Daoy (cell line): ENCODE results near the gene PRRC2B. TPM values are rescaled to one million over a fixed set of nuclear protein-coding genes. Genes with fewer than 3 reads are reported as not detected.

Experiments used
- DNase-seq: peaks from one replicate; pipeline ENCODE4 v3.0.0-alpha.2; 2015; ENCODE audit warnings: low read depth
- total RNA-seq: library from RNA; depleted of rRNA; stranded (reverse); fragments of >200 nt; shearing (Covaris generic); gene quantifications from 2 replicates; pipeline ENCODE4 v1.2.3, GENCODE V29; 2014

PRRC2B gene
- total RNA-seq, 1 experiment from 2014 or later = 54.0 TPM

DNA sequence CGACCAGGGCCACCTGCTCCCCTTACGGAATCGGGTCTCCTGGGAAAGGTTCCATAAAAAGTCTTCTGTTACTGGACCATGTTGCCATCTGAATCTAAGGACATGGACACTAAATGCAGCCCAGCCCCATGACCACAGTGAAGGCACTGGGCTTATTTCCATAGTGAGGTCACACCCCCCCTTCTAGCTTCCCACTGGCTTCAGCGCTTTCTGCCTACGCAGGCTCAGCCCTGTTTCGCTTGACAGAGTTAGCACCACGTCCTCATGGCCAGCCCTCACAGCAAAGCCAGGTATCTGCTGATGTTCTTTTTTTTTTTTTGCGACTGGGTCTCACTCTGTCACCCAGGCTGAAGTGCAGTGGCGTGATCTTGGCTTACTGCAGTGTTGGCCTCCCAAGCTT, 123.0 kb downstream of the PRRC2B start:
- no peak for DNase-seq

DNA sequence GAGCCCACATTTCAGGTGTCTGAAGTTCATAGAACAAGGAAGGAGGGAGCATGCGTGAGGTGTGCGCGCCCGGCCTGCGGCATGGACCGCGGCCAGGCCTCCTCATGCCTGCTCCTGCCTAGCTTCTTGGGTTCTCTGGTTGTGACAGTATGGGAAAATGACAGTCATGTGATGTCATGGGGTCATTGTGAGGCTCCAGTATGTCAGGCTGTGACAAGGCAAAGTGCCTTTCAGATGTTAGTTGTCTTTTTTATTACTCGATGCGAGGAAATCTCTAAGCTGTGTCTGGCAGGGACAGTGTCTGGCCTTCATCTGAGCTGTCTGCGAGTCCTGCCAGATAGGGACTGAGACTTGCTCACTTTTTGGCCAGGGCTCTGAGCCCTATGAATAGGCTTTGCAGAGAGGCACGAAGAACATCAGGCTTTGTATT, 123.9 kb downstream of the PRRC2B start:
- no peak for DNase-seq

GRCh38 chr9:131518553-131518952, 124.7 kb downstream of the PRRC2B start:
- DNase-seq = no peak

- no peak for DNase-seq
Observed at GRCh38 chr9:131520503-131520902, 126.6 kb downstream of the PRRC2B start.

- DNase-seq = no peak
Observed at GRCh38 chr9:131521203-131521602, 127.3 kb downstream of the PRRC2B start.

DNA sequence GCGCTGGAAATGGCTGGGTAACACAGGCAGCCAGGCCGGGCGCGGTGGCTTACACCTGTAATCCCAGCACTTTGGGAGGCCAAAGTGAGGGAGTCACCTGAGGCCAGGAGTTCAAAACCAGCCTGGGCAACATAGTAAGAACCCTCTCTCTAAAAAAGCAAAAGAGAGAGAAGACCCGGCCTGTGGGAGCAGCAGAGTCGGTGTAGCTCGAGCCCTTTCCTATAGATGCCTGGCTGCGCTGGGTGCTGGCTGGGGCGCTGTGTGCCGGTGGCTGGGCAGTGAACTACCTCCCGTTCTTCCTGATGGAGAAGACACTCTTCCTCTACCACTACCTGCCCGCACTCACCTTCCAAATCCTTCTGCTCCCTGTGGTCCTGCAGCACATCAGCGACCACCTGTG, 127.9 kb downstream of the PRRC2B start:
- DNase-seq = no peak

GRCh38 chr9:131522257-131523085, 128.6 kb downstream of the PRRC2B start:
- DNase-seq = no peak

DNA sequence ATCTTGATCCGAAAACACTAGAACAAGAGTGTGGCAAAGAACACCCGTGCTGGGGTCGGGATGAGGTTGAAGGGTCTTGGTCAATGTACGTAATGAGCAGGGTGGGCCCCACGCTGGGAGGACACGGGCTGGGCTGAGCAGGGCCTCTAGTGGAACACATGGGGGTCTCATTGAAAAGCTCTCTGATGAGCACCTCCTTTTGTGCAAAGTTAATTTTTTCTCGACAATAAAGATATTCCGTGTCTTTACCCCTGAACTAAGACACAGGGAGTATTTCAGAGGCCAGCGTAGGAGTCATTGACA, 129.2 kb downstream of the PRRC2B start:
- DNase-seq = no peak

DNA sequence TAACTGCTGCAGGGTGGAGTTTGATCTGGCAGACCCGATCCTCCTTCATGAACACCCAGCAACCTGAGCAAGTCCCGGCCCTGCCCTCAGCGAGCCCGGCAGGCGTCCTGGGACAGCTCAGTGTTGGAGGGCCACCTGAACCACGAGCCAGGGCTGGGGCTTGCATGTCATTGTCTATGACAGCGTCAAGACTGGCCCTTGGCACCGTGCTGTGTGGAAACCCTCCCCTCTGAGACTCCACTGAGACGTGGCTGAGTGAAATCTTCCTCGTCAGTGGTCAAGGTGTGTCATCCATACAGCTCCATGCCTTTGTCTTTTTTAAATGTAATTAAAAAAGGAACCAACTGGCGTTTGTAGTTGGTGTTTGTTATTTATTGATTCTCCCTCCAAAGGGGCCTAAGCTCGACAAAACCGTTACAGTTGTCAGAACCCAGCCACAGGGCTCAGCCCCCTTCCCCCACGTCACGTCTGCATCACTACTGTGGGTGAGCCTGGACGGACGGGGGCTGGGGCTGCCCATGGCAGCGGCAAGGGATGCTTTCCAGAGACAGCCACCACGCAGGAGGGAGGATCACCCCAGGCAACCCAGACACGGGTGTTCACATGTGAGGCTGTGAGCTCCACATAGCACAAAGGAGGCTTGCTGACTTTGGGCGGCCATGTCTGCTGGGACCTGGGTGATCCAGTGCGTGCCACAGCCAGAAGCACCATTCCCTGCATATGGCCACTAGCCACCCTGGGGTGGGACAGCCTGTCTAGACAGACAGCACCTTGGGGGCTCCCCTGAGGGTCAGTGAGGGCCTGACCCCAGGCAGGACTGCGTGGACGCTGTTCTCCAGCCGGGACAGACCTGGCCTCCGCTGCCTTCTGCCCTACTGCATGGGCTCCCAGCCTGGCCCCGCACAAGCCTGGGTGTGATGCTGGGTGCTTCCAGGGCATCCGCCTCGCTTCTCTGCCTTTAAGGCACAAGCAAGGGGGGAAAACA, 129.9 kb downstream of the PRRC2B start:
- no peak for DNase-seq

- DNase-seq = no peak
Observed at GRCh38 chr9:131524665-131525315, 130.9 kb downstream of the PRRC2B start.

GRCh38 chr9:131525643-131526565, 132.0 kb downstream of the PRRC2B start:
- no peak for DNase-seq

- DNase-seq = no peak
Observed at GRCh38 chr9:131528186-131528585, 134.3 kb downstream of the PRRC2B start.

- DNase-seq = no peak
Observed at GRCh38 chr9:131528886-131529505, 135.1 kb downstream of the PRRC2B start.

- no peak for DNase-seq
Observed at GRCh38 chr9:131529597-131530545, 136.0 kb downstream of the PRRC2B start.

GRCh38 chr9:131530546-131530919, 136.6 kb downstream of the PRRC2B start:
- DNase-seq = peak; percentile 56

- DNase-seq = peak; percentile 93
Observed at GRCh38 chr9:131530920-131531832, 137.3 kb downstream of the PRRC2B start, which contains the start of gene UCK1. Gene UCK1 (minus strand): TSS chr9:131531263. CDS start chr9:131531174, 89 bp downstream.

- no peak for DNase-seq
Observed at GRCh38 chr9:131534721-131535237, 140.9 kb downstream of the PRRC2B start.

DNA sequence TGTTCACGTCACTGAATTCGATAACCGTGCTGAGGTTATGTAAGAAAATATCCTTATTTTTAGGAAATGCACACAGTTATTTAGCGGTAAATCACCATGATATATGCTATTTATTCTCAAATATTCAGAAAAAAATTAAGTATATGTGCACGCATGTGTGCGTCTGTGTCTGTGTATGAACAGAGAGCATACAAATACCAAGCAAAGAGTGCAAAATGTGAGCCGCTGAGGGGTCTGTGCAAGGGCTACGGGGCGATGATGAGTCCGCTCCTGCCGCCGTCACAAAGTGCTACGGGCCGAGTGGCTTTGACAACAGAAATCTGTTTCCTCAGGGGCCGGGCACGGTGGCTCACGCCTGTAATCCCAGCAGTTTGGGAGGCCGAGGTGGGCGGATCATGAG, 144.1 kb downstream of the PRRC2B start:
- DNase-seq = no peak
